HepG2 (cell line): ENCODE measurements around the gene SHE. TPM values are rescaled to one million over a fixed set of nuclear protein-coding genes. Genes with fewer than 3 reads are reported as not detected.

ENCODE experiments used
- GFI1 ChIP-seq: sonication (generic); formaldehyde crosslinking; IDR thresholded peaks from 2 replicates; pipeline ENCODE4 v1.5.0; 2020; ENCODE audit warnings: missing genetic modification reagents, mild to moderate bottlenecking, borderline replicate concordance
- NR2F6 ChIP-seq, 2 experiments: IDR thresholded peaks; 2 replicates each; pipeline ENCODE4 v1.6.1; 2016; ENCODE audit warnings: antibody characterized with exemption in 1 of 2, mild to moderate bottlenecking in 1 of 2
- polyA plus RNA-seq, 8 experiments: library from polyadenylated mRNA; depleted of rRNA in 3 of 8; stranded (reverse) in 7 of 8; unstranded in 1 of 8; fragments of >200 nt; fragmentation: Illumina TruSeq in 4 of 8; extraction: Trizol in 4 of 8; gene quantifications; 2 replicates each; pipeline versions ENCODE4 v1.2.1 to v1.2.3, GENCODE V29; 2011 to 2016; ENCODE audit warnings: low read depth in 4 of 8, missing spikeins in 1 of 8, mixed read lengths in 1 of 8; ENCODE audit not compliant: insufficient read depth in 1 of 8
- total RNA-seq, 5 experiments: library from RNA; depleted of rRNA; stranded (reverse); fragments of >200 nt; fragmentation: Illumina TruSeq; extraction: Trizol; gene quantifications; 2 replicates each; pipeline ENCODE4 v1.2.3, GENCODE V29; 2016; ENCODE audit warnings: low read depth in 1 of 5
- TF ChIP-seq, protein P1 (sequence below), 2 experiments: fragments of 450-650 bp in 1 of 2; sonication (generic) in 1 of 2; formaldehyde crosslinking in 1 of 2; IDR thresholded peaks; 2 replicates each; pipeline versions ENCODE4 v1.6.1 to v1.8.0; 2016 to 2022; ENCODE audit warnings: antibody characterized with exemption in 1 of 2, mild to moderate bottlenecking in 1 of 2, missing genetic modification reagents in 1 of 2

SHE gene
- total and polyA plus RNA-seq, 2 of the 13 experiments (the other 11 are each of a cell fraction or from before 2014, with no cell fraction given) = not detected

- TF ChIP-seq, protein P1, sequence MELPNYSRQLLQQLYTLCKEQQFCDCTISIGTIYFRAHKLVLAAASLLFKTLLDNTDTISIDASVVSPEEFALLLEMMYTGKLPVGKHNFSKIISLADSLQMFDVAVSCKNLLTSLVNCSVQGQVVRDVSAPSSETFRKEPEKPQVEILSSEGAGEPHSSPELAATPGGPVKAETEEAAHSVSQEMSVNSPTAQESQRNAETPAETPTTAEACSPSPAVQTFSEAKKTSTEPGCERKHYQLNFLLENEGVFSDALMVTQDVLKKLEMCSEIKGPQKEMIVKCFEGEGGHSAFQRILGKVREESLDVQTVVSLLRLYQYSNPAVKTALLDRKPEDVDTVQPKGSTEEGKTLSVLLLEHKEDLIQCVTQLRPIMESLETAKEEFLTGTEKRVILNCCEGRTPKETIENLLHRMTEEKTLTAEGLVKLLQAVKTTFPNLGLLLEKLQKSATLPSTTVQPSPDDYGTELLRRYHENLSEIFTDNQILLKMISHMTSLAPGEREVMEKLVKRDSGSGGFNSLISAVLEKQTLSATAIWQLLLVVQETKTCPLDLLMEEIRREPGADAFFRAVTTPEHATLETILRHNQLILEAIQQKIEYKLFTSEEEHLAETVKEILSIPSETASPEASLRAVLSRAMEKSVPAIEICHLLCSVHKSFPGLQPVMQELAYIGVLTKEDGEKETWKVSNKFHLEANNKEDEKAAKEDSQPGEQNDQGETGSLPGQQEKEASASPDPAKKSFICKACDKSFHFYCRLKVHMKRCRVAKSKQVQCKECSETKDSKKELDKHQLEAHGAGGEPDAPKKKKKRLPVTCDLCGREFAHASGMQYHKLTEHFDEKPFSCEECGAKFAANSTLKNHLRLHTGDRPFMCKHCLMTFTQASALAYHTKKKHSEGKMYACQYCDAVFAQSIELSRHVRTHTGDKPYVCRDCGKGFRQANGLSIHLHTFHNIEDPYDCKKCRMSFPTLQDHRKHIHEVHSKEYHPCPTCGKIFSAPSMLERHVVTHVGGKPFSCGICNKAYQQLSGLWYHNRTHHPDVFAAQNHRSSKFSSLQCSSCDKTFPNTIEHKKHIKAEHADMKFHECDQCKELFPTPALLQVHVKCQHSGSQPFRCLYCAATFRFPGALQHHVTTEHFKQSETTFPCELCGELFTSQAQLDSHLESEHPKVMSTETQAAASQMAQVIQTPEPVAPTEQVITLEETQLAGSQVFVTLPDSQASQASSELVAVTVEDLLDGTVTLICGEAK (IDR thresholded peaks at IDR 0.05) = no peak
- TF ChIP-seq, protein P1 (CRISPR knock-in tag; IDR thresholded peaks at IDR 0.05) = no peak
- no peak for TF ChIP-seq GFI1
- no peak for TF ChIP-seq NR2F6 (IDR thresholded peaks at IDR 0.05)
- no peak for TF ChIP-seq NR2F6 (CRISPR knock-in tag; IDR thresholded peaks at IDR 0.05)
Observed at GRCh38 chr1:154435599-154436200, 66.5 kb downstream of the SHE start (continued).
